MM.1S (cell line): ENCODE results near the gene SCPEP1.
"Not testable (repeated sequence)": the region's sequence is repeated elsewhere in the genome, so short reads cannot be mapped to it uniquely, and the experiment has no call there.

Source experiments
- DNase-seq: peaks from one replicate; pipeline ENCODE4 v3.0.0-alpha.2; 2015
- H2AFZ ChIP-seq: fragments of 300-600 bp; sonication (generic); 2 replicates; pipeline ENCODE4 v1.6.0; 2016; ENCODE audit warnings: antibody characterized with exemption, low read length
- H3F3A ChIP-seq: fragments of 300-600 bp; sonication (generic); 2 replicates; pipeline ENCODE4 v1.6.1; 2016; ENCODE audit warnings: mild to moderate bottlenecking, antibody characterized with exemption, low read length, moderate library complexity, mixed read lengths; ENCODE audit not compliant: insufficient read depth
- H3K27ac ChIP-seq: fragments of 300-600 bp; sonication (generic); 2 replicates; pipeline ENCODE4 v1.5.1; 2016; ENCODE audit warnings: mild to moderate bottlenecking, low read length
- H3K27me3 ChIP-seq: fragments of 300-600 bp; sonication (generic); replicated peaks from 2 replicates; pipeline ENCODE4 v1.6.0; 2016; ENCODE audit warnings: low read length; ENCODE audit not compliant: insufficient read depth
- H3K36me3 ChIP-seq: fragments of 300-600 bp; sonication (generic); replicated peaks from 2 replicates; pipeline ENCODE4 v1.6.1; 2016; ENCODE audit warnings: mild to moderate bottlenecking, low read length, mixed read lengths; ENCODE audit not compliant: insufficient read depth
- H3K4me1 ChIP-seq: fragments of 300-600 bp; sonication (generic); 2 replicates; pipeline ENCODE4 v1.6.1; 2016; ENCODE audit warnings: low read length, mixed read lengths
- H3K4me2 ChIP-seq: fragments of 300-600 bp; sonication (generic); 2 replicates; pipeline ENCODE4 v1.6.0; 2016; ENCODE audit warnings: low read depth, low read length
- H3K4me3 ChIP-seq: fragments of 300-600 bp; sonication (generic); 2 replicates; pipeline ENCODE4 v1.5.1; 2016; ENCODE audit warnings: low read length, mixed read lengths
- H3K79me2 ChIP-seq: fragments of 300-600 bp; sonication (generic); 2 replicates; pipeline ENCODE4 v1.6.1; 2016; ENCODE audit warnings: mixed run types, low read length, mixed read lengths
- H3K9ac ChIP-seq: fragments of 300-600 bp; sonication (generic); 2 replicates; pipeline ENCODE4 v1.6.1; 2016; ENCODE audit warnings: low read length, mixed read lengths
- H3K9me2 ChIP-seq: fragments of 300-600 bp; sonication (generic); replicated peaks from 2 replicates; pipeline ENCODE4 v1.6.1; 2016; ENCODE audit warnings: mild to moderate bottlenecking, low read length, mixed read lengths; ENCODE audit not compliant: insufficient read depth
- H3K9me3 ChIP-seq: fragments of 300-600 bp; sonication (generic); replicated peaks from 2 replicates; pipeline ENCODE4 v1.6.1; 2016; ENCODE audit warnings: mild to moderate bottlenecking, low read length, mixed read lengths; ENCODE audit not compliant: insufficient read depth
- H4K20me1 ChIP-seq: fragments of 300-600 bp; sonication (generic); 2 replicates; pipeline ENCODE4 v1.6.1; 2016; ENCODE audit warnings: mild to moderate bottlenecking, low read length, moderate library complexity, mixed read lengths; ENCODE audit not compliant: insufficient read depth
- EZH2 ChIP-seq: fragments of 300-600 bp; sonication (generic); optimal IDR thresholded peaks from 2 replicates; pipeline ENCODE3; 2017; ENCODE audit warnings: low read depth, mild to moderate bottlenecking, antibody characterized with exemption, low read length, mixed read lengths
- EZH2phosphoT487 ChIP-seq: fragments of 300-600 bp; sonication (generic); IDR thresholded peaks from 2 replicates; pipeline ENCODE4 v1.6.1; 2018; ENCODE audit warnings: antibody characterized with exemption, low read length
- TF ChIP-seq, protein P1 (sequence below): fragments of 300-600 bp; sonication (generic); IDR thresholded peaks from 2 replicates; pipeline ENCODE4 v1.5.1; 2016; ENCODE audit warnings: antibody characterized with exemption, low read length, mixed read lengths

The SCPEP1 gene

DNA sequence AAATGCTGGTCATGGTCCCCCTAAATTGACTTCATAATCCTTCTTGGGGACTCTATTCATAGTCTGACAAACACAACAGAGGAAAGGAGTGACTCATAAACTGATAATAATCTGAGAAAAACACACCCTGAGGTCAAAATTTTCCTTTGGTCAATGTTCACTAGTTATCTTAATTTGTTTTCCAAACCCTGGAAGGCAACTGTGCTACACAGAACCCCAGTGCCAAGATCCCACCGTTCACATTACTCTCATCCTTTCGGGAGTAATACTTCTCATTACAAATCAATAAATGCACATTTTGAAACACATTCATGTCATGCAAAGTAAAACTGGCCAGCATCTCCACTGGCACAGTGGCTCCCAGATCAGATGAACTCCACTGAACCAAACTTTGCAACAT lies 40.2 kb upstream of the SCPEP1 start:
- Histone ChIP-seq H3K9me3 (no peaks in the 10 kb centered on the region), H3K79me2 (peaks cover 18% of the 10 kb centered on the region; the same call in 1 of the 2 replicates), H3K27ac (peak overlapping the region; percentile 86), H3K9me2 (no peaks in the 10 kb centered on the region), H3K4me2 (peak overlapping the region; percentile 73), H3K9ac (peak overlapping the region; percentile 50), H3K27me3 (no peaks in the 10 kb centered on the region), H3F3A (peaks cover 29% of the 10 kb centered on the region), H3K4me1 (peaks cover 37% of the 10 kb centered on the region), H3K4me3 (peak overlapping the region; percentile 33), H4K20me1 (no peaks in the 10 kb centered on the region), H2AFZ (no peak overlapping the region), H3K36me3 (peaks cover 3% of the 10 kb centered on the region; the same call in 1 of the 2 replicates)
- DNase-seq: no peak
- no peak for TF ChIP-seq EZH2phosphoT487
- TF ChIP-seq, protein P1, sequence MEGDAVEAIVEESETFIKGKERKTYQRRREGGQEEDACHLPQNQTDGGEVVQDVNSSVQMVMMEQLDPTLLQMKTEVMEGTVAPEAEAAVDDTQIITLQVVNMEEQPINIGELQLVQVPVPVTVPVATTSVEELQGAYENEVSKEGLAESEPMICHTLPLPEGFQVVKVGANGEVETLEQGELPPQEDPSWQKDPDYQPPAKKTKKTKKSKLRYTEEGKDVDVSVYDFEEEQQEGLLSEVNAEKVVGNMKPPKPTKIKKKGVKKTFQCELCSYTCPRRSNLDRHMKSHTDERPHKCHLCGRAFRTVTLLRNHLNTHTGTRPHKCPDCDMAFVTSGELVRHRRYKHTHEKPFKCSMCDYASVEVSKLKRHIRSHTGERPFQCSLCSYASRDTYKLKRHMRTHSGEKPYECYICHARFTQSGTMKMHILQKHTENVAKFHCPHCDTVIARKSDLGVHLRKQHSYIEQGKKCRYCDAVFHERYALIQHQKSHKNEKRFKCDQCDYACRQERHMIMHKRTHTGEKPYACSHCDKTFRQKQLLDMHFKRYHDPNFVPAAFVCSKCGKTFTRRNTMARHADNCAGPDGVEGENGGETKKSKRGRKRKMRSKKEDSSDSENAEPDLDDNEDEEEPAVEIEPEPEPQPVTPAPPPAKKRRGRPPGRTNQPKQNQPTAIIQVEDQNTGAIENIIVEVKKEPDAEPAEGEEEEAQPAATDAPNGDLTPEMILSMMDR: no peak
- TF ChIP-seq EZH2: no peak

- H4K20me1 ChIP-seq, H3K9me2 ChIP-seq, H3K36me3 ChIP-seq, H3K27me3 ChIP-seq, H3K9me3 ChIP-seq, H2AFZ ChIP-seq: not testable (repeated sequence)
- Histone ChIP-seq H3K27ac (peak overlapping the region; percentile 86), H3K79me2 (peaks cover 18% of the 10 kb centered on the region; the same call in 1 of the 2 replicates), H3K9ac (peak overlapping the region; percentile 50), H3K4me3 (peak overlapping the region; percentile 33), H3K4me1 (peaks cover 37% of the 10 kb centered on the region), H3F3A (peaks cover 29% of the 10 kb centered on the region), H3K4me2 (peak overlapping the region; percentile 73)
- peak; percentile 82 for DNase-seq
Observed at GRCh38 chr17:56938206-56938605, 39.7 kb upstream of the SCPEP1 start.

DNA sequence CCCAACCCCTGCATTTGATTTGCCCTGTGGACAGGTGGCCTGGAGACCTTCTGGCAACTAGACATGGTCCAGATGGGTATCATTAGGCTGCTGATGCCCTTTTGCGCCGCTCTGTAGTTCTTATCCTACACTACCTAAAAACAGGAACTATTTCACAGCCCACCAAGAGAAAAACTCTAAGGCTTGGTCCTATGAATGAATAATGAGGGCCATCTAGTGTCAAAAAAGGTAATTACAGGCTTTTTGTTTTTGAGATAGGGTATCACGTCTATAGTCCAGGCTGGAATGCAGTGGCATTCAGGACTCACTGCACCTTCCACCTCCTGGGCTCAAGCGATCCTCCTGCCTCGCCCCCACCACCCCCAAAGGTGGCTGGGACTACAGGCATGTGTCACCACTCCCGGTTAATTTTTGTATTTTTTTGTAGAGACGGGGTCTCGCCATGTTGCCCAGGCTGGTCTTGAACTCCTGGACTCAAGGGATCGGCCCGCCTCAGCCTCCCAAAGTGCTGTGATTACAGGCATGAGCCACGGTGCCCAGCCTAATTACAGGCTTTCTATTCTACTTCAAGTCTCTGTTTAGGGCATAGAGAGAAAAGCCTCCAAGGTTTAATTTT lies 38.0 kb upstream of the SCPEP1 start:
- TF ChIP-seq, protein P1: peak; percentile 77
- TF ChIP-seq EZH2phosphoT487 (no peak), EZH2 (no peak)
- H3K79me2 ChIP-seq: peaks cover 18% of the 10 kb centered on the region; the same call in 1 of the 2 replicates
- H3K4me2 ChIP-seq: no peak overlapping the region
- H3K27me3 ChIP-seq: no peaks in the 10 kb centered on the region
- H3K9ac ChIP-seq: no peak overlapping the region
- no peak overlapping the region for H3K27ac ChIP-seq
- H3K4me1 ChIP-seq: peaks cover 25% of the 10 kb centered on the region
- H3K9me2 ChIP-seq: no peaks in the 10 kb centered on the region
- no peak overlapping the region for H3K4me3 ChIP-seq
- H3K9me3 ChIP-seq: no peaks in the 10 kb centered on the region
- peak; percentile 74 for DNase-seq
- H2AFZ ChIP-seq: no peak overlapping the region
- no peaks in the 10 kb centered on the region for H4K20me1 ChIP-seq
- peaks cover 20% of the 10 kb centered on the region for H3F3A ChIP-seq
- peaks cover 10% of the 10 kb centered on the region; the same call in 1 of the 2 replicates for H3K36me3 ChIP-seq

DNA sequence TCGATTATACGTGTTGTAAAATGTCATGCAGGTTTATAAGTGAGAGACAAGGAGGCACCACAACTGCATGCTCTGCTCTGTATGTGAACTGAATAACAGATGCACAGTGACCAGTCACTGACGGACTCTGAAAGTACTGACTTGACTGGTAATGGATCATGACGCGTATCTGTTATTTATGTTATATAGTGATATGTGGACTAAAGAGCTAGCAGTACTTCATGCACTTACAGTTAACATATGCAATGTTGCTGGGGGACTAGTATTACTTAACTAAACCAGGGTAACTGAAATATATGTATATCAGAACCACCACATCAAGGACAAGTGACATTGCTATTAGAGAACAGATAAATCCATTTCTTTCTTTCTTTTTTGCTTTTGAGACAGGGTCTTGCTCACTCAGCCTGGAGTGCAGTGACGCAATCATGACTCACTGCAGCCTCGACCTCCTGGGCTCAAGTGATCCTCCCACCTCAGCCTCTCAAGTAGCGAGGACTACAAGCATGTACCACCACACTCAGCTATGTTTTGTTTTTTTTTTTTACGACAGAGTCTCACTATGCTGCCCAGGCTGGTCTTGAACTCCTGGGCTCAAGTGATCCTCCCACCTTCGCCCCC lies 34.3 kb upstream of the SCPEP1 start:
- H3K4me1 ChIP-seq: peaks cover 6% of the 10 kb centered on the region; the same call in 1 of the 2 replicates
- H3K27ac ChIP-seq: no peak overlapping the region
- no peak overlapping the region for H3K4me2 ChIP-seq
- DNase-seq: no peak
- no peak overlapping the region for H2AFZ ChIP-seq
- H3K36me3 ChIP-seq: peaks cover 10% of the 10 kb centered on the region; the same call in 1 of the 2 replicates
- H3K4me3 ChIP-seq: no peak overlapping the region
- H3K9me2 ChIP-seq: no peaks in the 10 kb centered on the region
- no peak overlapping the region for H3K9ac ChIP-seq
- TF ChIP-seq EZH2phosphoT487 (no peak), EZH2 (no peak)
- TF ChIP-seq, protein P1: no peak
- H3K79me2 ChIP-seq: 0 out of 2 replicates have a peak, but pooled peaks cover 8% of the 10 kb centered on the region
- H3K9me3 ChIP-seq: no peaks in the 10 kb centered on the region
- H4K20me1 ChIP-seq: no peaks in the 10 kb centered on the region
- H3K27me3 ChIP-seq: no peaks in the 10 kb centered on the region
- H3F3A ChIP-seq: peaks cover 3% of the 10 kb centered on the region; the same call in 1 of the 2 replicates
